H1 (cell line): ENCODE data around the gene LLGL1. TPM values are rescaled to one million over a fixed set of nuclear protein-coding genes. Genes with fewer than 3 reads are reported as not detected.

Experiments used
- EGR1 ChIP-seq: IDR thresholded peaks from 2 replicates; pipeline ENCODE4 v1.6.1; 2011; ENCODE audit warnings: low read depth, low read length, borderline replicate concordance
- SRF ChIP-seq: IDR thresholded peaks from 2 replicates; pipeline ENCODE4 v1.6.1; 2011; ENCODE audit warnings: mild to moderate bottlenecking, low read depth, low read length, moderate library complexity
- polyA plus RNA-seq, 7 experiments: library from polyadenylated mRNA; depleted of rRNA in 3 of 7; stranded (reverse) in 5 of 7; unstranded in 2 of 7; fragments of >200 nt in 5 of 7; fragments of 200-250 nt in 2 of 7; gene quantifications; 1 replicate in 5 of 7; 2 replicates in 1 of 7; 4 replicates in 1 of 7; pipeline versions ENCODE4 v1.2.1 to v1.2.3, GENCODE V29; 2011 to 2013; ENCODE audit warnings: missing spikeins in 2 of 7, mixed read lengths in 2 of 7
- total RNA-seq: library from RNA; stranded (reverse); fragmentation: NEBNext Ultra II Directional; extraction: Animal tissue kit (Norgen Biotek cat#: 25700); gene quantifications from 2 replicates; pipeline ENCODE4 v1.2.1, GENCODE V29; 2021

LLGL1 gene
- total and polyA plus RNA-seq, 2 of the 8 experiments (the other 6 are each of a cell fraction or from before 2014, with no cell fraction given), result 71.3 to 107 TPM

GRCh38 chr17:18285296-18285695, 59.9 kb downstream of the LLGL1 start (continued):
- TF ChIP-seq SRF, result no peak
- TF ChIP-seq EGR1, result no peak
- TF ChIP-seq, all 59 proteins: peak for 0
